ENCODE measurements around the gene AIM2.

GRCh38 chr1:159055181-159055641, 21.4 kb downstream of the AIM2 start:
- peak; percentile 14; the same call in 1 of the 2 replicates for TF ChIP-seq CTCF (IDR thresholded peaks at IDR 0.05; ENCODE audit: low read length)
- no peak for TF ChIP-seq EZH2 (IDR thresholded peaks at IDR 0.05; ENCODE audit: borderline replicate concordance, low read length)

Data from OCI-LY1 (cell line).